IPS-15b (cell line): ENCODE measurements around the gene FOLR1.
"Not testable (repeated sequence)": the region's sequence is repeated elsewhere in the genome, so short reads cannot be mapped to it uniquely, and the experiment has no call there.

ENCODE experiments used
- H3K27me3 ChIP-seq: one replicate; pipeline ENCODE4 v1.6.1; 2013; ENCODE audit warnings: low read length; ENCODE audit not compliant: control insufficient read depth, insufficient read depth
- H3K36me3 ChIP-seq: one replicate; pipeline ENCODE4 v1.6.1; 2013; ENCODE audit warnings: low read length; ENCODE audit not compliant: control insufficient read depth, insufficient read depth
- H3K4me1 ChIP-seq: one replicate; pipeline ENCODE4 v1.6.1; 2013; ENCODE audit warnings: mild to moderate bottlenecking, low read length; ENCODE audit not compliant: control insufficient read depth, insufficient read depth
- H3K4me3 ChIP-seq: one replicate; pipeline ENCODE4 v1.5.1; 2013; ENCODE audit warnings: low read depth, low read length
- H3K9ac ChIP-seq: one replicate; pipeline ENCODE4 v1.6.1; 2013; ENCODE audit warnings: low read depth, mild to moderate bottlenecking, low read length
- H3K9me3 ChIP-seq: one replicate; pipeline ENCODE4 v1.6.1; 2013; ENCODE audit warnings: mild to moderate bottlenecking, low read length; ENCODE audit not compliant: control insufficient read depth, insufficient read depth

FOLR1 gene

DNA sequence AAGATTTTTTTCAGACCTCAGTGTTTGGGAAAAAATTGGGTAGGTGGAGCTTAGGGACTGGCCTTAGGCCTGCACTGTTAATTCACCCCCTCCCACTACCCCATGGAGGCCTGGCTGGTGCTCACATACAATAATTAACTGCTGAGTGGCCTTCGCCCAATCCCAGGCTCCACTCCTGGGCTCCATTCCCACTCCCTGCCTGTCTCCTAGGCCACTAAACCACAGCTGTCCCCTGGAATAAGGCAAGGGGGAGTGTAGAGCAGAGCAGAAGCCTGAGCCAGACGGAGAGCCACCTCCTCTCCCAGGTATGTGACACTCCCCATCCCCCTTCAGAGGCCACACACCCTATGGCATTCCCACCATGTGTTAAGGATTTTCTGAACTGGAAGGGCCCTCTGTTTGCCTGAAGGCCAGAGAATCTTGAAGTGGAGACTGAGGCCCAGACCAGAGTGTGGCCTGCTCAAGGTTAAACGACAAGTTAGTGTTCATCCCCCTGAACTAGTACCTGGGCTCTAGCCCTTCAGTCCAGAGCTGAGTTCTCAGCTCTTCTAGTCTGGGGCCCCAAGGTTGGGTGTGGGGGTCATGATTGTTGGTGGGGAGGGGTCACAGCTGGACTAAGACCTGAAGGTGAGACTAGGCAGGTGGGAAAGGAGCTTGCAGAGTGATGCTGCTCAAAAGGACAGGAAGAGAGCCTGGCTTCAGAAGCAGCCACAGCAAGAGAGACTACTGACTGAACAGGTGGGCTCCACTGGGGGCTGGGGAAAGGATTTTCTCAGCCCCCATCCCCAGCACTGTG, 2.3 kb upstream of the FOLR1 start:
- Histone ChIP-seq H3K27me3 (no peaks in the 10 kb centered on the region), H3K4me3 (no peak overlapping the region), H3K9me3 (no peaks in the 10 kb centered on the region), H3K9ac (no peak overlapping the region), H3K36me3 (no peaks in the 10 kb centered on the region), H3K4me1 (peaks cover 2% of the 10 kb centered on the region)

DNA sequence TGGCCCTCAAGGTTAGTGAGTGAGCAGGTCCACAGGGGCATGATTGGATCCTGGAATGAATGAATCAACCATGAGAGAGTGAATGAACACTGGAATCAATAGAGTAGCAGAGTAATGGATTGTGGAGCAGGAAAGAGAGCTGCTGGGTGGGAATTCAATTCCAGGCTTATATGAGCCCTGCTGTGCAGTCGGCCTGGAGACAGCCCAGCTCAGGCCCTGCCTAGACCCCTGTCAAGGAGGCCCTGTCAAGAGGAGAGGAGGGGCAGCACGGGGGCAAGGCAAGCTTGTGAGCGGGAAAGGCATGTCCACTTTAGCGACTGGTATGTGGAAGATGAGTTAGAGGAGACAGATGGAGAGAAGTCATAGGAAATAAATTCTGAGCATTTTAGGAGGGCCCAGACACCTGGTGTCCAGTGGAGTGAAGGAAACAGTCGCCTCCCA, 1.3 kb upstream of the FOLR1 start:
- Histone ChIP-seq H3K27me3 (no peaks in the 10 kb centered on the region), H3K4me1 (peaks cover 2% of the 10 kb centered on the region), H3K9ac (no peak overlapping the region), H3K9me3 (no peaks in the 10 kb centered on the region), H3K4me3 (no peak overlapping the region), H3K36me3 (no peaks in the 10 kb centered on the region)

DNA sequence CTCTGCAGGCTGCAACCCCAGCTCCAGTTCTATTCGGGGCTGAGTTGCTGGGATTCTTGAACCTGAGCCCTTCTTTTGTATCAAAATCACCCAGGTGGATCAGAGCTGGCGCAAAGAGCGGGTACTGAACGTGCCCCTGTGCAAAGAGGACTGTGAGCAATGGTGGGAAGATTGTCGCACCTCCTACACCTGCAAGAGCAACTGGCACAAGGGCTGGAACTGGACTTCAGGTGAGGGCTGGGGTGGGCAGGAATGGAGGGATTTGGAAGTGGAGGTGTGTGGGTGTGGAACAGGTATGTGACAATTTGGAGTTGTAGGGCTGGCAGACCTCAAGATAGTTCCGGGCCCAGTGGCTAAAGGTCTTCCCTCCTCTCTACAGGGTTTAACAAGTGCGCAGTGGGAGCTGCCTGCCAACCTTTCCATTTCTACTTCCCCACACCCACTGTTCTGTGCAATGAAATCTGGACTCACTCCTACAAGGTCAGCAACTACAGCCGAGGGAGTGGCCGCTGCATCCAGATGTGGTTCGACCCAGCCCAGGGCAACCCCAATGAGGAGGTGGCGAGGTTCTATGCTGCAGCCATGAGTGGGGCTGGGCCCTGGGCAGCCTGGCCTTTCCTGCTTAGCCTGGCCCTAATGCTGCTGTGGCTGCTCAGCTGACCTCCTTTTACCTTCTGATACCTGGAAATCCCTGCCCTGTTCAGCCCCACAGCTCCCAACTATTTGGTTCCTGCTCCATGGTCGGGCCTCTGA, 3.8 kb downstream of the FOLR1 start:
- no peak overlapping the region for H3K4me3 ChIP-seq

DNA sequence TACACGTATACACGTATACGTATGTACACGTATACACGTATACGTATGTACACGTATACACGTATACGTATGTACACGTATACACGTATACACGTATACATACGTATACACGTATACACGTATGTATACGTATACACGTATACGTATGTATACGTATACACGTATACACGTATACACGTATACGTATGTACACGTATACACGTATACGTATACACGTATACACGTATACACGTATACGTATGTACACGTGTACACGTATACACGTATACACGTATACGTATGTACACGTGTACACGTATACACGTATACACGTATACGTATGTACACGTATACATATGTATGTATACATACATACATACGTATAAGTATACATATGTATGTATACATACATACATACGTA, 9.5 kb downstream of the FOLR1 start:
- H3K27me3 ChIP-seq, H3K9ac ChIP-seq, H3K4me3 ChIP-seq, H3K9me3 ChIP-seq, H3K4me1 ChIP-seq, H3K36me3 ChIP-seq: not testable (repeated sequence)

More for the DNA sequence above, 3.8 kb downstream of the FOLR1 start:
- Histone ChIP-seq H3K36me3 (no peaks in the 10 kb centered on the region), H3K4me1 (peaks cover 2% of the 10 kb centered on the region), H3K9me3 (no peaks in the 10 kb centered on the region), H3K27me3 (no peaks in the 10 kb centered on the region), H3K9ac (no peak overlapping the region)

DNA sequence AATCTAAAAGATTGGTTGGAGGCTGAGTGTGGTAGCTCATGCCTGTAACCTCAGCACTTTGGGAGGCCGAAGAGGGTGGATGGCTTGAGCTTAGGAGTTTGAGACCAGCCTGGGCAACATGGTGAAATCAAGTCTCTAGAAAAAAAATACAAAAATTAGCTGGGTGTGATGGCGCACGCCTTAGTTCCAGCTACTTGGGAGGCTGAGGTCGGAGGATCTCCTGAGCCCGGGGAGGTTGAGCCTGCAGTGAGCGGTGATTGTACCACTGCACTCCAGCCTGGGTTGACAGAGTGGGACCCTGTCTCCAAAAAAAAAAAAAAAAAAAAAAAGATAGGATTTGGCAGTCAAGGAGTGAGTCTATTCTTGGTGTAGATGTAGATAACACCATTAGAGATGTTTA, 10.6 kb downstream of the FOLR1 start:
- H3K4me1 ChIP-seq = no peaks in the 10 kb centered on the region
- no peak overlapping the region for H3K4me3 ChIP-seq
- H3K9me3 ChIP-seq = no peaks in the 10 kb centered on the region
- no peaks in the 10 kb centered on the region for H3K36me3 ChIP-seq
- no peaks in the 10 kb centered on the region for H3K27me3 ChIP-seq
- H3K9ac ChIP-seq = no peak overlapping the region

DNA sequence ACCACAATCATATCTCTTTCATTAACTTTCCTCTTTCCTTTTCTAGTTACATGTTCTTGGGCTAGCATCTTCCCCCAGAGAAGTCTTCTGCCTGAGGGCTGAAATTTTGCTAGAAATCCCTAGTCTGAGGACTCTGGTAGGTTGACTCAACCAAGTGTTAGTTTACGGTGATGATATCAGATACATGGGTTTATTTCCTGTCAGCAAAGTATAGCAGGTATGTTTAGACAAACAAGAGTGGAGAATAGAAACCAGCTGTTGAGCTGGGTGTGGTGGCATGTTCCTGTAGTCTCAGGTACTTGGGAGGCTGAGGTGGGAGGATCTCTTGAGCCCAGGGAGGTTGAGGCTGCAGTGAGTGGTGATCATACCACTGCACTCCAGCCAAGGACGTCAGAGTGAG, 11.2 kb downstream of the FOLR1 start:
- Histone ChIP-seq H3K36me3 (no peaks in the 10 kb centered on the region), H3K27me3 (no peaks in the 10 kb centered on the region), H3K4me3 (no peak overlapping the region), H3K9me3 (no peaks in the 10 kb centered on the region), H3K9ac (no peak overlapping the region), H3K4me1 (no peaks in the 10 kb centered on the region)

DNA sequence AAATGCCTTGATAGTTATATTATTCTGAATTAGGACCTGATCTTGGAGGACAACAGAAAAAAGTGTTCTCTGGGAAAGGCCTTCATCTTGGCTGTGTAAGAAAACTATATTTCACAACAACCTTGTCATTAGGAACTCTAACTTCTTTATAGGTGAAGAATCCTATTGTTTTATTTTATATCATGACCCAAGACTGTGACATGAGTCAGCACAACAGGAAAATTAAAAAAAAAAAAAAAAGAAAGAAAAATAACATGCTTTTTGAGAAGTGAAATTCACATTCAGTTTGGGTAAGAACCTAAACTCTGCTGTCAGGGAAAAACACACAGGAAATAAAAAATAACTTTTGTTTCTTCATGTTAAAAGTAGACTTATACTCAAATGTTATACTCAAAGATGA, 12.9 kb downstream of the FOLR1 start:
- no peak overlapping the region for H3K4me3 ChIP-seq
- no peaks in the 10 kb centered on the region for H3K36me3 ChIP-seq
- H3K9ac ChIP-seq = no peak overlapping the region
- H3K27me3 ChIP-seq = no peaks in the 10 kb centered on the region
- no peaks in the 10 kb centered on the region for H3K9me3 ChIP-seq
- H3K4me1 ChIP-seq = no peaks in the 10 kb centered on the region

DNA sequence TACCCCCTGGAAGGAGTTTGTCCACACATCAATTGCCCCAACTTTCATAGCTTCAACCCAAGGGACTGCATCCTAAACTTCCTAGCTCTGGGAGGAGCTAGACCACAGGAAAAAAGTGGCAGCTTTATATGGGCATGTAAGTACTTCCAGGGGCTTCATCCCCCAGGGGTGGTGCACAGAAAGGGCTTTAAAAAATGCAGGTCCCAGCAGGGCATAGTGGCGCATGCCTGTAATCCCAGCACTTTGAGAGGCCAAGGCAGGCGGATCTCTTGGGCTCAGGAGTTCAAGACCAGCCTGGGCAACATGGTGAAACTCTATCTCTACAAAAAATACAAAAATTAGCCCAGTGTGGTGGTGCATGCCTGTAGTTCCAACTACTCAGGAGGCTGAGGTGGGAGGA, 14.9 kb downstream of the FOLR1 start:
- not testable (repeated sequence) for H3K4me3 ChIP-seq, H3K36me3 ChIP-seq, H3K4me1 ChIP-seq, H3K27me3 ChIP-seq, H3K9me3 ChIP-seq, H3K9ac ChIP-seq

DNA sequence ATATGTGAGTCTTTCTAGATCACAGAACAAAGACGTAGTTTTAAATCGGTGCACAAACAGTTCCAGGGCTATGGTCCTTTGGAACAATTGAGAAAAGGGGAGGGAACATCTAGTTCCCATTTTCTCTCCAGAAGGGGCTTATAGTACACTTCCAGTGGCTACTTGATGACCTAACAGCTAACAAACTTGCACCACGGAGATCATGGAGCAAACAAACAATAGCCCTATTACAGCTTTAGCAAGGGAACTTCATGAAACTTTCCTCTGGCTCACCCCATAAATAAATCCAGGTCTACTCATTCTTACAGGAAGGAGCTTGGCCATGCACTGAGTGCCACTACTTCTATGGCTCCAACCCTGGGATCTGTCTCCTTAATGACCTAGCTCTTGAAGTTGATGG, 16.3 kb downstream of the FOLR1 start:
- Histone ChIP-seq H3K36me3 (no peaks in the 10 kb centered on the region), H3K4me3 (no peak overlapping the region), H3K9ac (no peak overlapping the region), H3K4me1 (no peaks in the 10 kb centered on the region), H3K27me3 (no peaks in the 10 kb centered on the region), H3K9me3 (no peaks in the 10 kb centered on the region)

DNA sequence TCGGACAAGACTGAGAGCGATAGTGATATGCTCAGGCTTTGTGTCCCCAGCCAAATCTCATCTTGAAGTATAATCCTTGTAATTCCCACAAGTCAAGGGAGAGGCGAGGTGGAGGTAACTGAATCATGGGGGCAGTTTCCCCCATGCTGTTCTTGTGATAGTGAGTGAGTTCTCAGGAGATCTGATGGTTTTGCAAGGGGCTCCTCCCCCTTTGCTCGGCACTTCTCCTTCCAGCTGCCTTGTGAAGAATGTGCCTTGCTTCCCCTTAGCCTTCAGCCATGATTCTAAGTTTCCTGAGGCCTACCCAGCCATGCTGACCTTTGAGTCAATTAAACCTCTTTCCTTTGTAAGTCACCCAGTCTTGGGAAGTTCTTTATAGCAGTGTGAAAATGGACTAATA, 17.2 kb downstream of the FOLR1 start:
- H3K4me1 ChIP-seq = no peaks in the 10 kb centered on the region
- H3K36me3 ChIP-seq = no peaks in the 10 kb centered on the region
- H3K4me3 ChIP-seq = no peak overlapping the region
- no peaks in the 10 kb centered on the region for H3K27me3 ChIP-seq
- H3K9ac ChIP-seq = no peak overlapping the region
- no peaks in the 10 kb centered on the region for H3K9me3 ChIP-seq

DNA sequence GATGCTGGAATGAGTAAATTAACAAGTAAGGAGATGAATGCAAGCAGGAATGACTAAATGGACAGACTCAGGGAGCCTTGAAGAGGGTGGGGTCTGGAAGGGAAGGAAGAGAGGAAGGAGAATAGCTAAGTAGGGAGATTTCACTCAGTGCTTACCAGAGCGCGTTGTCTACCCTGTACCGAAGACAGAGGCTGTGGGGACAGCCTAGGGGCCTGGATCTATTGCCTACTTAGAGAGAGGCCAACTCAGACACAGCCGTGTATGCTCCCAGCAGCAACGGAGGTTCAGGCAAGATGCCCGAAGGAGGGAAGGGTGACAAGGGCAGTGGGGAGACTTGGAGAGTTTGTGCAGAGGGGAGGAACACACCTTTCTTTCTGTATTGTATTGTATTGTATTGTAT, 24.7 kb downstream of the FOLR1 start, which contains the start of gene FOLR2:
FOLR2 (plus strand) TSS at position 157 of the 400 bp plus-strand sequence. CDS start 1,791 bp downstream, outside the sequence.
- H3K9me3 ChIP-seq = no peaks in the 10 kb centered on the region
- peaks cover 4% of the 10 kb centered on the region for H3K27me3 ChIP-seq
- H3K4me3 ChIP-seq = no peak within 1 kb of the TSS
- H3K9ac ChIP-seq = no peak within 1 kb of the TSS
- no peaks in the 10 kb centered on the region for H3K36me3 ChIP-seq
- H3K4me1 ChIP-seq = peaks cover 4% of the 10 kb centered on the region

DNA sequence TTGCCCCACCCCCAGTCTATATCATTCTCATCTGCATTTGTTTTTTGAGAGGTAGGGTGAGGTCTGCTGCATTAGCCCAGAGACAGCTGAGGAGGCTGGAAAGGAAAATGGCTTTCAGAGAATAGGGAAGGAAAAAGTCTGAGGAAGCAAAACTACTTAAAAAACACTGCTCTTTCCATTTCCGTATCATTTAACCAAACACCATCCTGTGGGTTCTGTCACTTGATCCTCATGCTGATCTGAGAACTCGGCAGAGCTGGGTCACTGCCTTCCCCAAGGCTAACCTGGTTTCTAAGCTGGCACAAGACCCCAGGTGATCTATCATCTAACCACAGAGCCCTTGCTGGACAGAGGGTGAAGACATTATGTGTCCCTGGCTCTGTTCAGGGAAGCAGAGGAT, 25.9 kb downstream of the FOLR1 start:
- peaks cover 4% of the 10 kb centered on the region for H3K27me3 ChIP-seq
- no peaks in the 10 kb centered on the region for H3K9me3 ChIP-seq
- H3K4me1 ChIP-seq = peaks cover 12% of the 10 kb centered on the region
- H3K36me3 ChIP-seq = no peaks in the 10 kb centered on the region
- H3K4me3 ChIP-seq = no peak overlapping the region
- H3K9ac ChIP-seq = no peak overlapping the region
